Activated naive CD4-positive, alpha-beta T cell treated with Interleukin-2 at 50 U/mL for 16 hours (primary cell): ENCODE measurements around the gene BCAS3.

Experiments
- DNase-seq: peaks from one replicate; pipeline ENCODE4 v3.0.0-alpha.2; 2020

BCAS3 gene

DNA sequence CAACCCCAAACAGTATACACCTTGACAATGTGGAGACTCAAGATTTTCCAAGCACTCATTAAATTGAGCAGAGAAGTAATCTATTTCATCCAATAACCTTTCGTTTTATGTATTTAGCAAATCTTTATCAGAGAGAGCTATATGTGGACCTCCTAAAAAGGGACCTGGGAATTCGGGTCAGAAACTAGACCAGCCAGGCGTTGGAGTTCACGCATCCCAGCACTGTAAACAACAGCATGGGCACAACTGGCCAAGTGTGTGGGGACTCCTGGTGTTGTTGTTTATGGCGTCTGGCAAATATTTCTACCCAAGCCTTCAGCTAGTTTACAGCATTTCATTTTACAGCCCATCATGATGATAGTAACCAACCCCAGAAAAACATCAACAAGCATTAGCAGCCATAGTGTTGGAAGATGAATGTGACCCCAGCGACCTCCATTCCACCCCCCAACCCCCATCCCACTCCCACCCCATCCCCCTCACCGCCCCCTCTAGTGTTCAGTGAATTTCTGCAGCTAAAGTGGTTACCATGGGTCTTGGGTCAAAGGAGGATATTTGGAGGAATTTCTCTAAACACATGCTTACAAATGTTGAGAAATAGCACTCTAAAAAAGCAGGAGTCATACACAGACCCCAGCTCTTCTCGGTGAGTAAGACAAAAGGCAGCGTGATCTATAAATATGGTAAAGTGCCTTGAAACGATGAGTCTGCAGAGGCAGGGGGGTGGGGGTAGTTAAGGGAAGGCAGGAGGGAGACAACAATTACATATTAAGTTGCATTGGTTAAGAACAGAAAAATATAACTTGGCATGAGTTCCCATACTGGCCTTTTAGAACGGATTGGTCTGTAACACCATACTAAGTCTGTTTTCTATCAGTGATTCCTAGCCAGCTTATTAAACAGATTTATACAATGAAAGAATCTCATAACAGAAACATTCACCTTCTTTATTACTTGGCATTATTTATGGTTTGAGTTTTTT, 630.5 kb downstream of the BCAS3 start:
- no peak for DNase-seq

DNA sequence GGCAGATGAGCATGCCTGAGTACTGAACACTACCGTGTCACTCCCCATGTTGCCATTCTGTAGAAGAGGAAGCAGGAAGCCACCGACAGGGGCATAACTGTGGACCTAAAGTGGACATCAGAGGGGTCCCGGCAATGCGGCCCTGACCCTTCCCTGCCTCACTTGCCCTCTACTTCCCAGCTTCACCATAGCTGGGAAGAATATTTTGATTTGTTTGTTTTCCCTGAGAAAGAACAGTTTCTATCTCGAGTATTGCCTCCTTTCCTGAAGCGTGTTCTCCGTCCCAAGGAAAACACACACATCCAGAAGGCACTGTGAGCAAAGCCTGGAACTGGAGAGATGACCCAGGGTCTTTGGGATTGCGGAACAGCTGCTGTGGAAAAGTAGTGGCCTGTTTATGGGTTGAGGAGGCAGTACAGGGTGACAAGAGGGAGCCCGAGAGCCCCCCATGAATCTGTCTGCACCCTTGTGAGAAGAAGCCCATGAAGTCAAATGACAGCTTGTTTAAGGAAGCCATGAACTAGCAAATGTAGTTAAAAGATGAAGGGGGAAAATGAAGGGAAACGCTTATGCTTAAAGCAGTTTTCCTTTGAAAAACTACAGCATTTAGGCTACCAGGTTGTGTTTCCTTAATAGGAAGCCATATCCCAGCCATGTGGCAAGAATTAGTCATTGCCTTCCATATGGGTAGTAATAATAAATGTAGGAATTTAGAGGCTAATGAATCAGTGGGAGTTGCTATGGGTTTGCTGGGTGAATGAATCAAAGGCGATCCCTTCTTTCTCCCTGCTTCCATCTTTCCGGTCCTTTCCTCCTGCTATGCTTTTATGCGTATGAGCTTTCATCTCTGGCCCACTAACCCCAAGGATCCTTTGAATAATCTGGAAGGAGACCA, 632.0 kb downstream of the BCAS3 start:
- DNase-seq = no peak

DNA sequence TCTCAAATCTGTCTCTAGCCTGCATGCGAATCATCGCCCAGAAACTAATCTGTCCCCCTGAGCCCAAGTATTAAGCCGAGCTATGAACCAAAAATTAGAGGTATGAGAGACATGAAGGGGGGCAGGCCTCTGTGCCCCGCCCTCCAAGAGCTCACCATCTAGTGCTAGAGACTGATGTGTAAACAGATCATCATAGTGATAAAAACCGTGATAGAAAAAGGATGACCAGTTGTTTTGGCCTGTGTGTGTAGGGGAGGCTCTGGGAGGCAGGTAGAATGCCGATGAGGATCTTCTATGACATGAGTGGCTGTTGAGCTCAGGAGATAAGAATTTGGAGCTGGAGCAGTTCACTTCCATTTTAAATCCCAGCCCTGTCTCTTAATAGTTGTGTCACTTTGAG, 632.9 kb downstream of the BCAS3 start:
- DNase-seq = no peak

DNA sequence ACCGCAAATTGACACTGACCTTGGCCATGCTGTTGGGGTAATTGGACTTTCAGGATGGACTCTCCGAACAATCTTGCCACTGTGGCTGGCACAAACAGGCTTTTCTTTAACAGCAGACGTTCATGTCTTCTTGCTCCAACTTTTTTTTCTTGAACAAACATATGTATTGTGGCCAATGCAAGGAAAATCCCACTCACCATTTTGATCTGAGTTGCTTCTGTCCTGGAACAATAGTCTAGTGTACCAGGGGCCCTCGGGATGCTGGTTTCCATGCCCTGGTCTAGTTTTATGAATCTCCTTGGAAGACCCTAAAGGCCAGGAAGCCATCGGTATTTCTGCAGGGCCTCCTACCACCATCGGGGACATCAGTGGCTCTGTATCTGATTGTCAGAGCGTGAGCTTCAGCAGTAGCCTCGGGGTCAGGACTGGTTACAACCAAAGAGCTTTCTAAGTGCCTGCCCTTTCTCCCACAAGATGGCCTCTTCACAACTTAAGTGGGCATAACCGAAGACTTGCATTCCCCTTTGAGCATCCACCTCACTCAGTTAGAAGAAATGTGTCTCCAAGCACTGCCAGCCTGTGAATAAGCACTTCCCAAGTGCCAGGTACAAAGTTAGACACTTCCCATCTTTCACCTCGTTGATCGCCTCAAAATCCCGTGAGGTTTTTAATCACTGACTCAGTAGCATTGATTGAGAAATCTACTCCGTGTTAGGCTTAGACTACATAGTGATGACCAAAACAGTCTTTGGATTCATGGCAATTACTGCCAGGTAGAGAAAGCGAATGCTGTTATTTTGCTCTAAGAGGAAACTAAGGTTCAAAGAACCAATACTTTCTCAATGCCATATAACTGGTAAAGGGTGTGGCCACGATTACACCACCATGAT, 635.0 kb downstream of the BCAS3 start:
- no peak for DNase-seq

DNA sequence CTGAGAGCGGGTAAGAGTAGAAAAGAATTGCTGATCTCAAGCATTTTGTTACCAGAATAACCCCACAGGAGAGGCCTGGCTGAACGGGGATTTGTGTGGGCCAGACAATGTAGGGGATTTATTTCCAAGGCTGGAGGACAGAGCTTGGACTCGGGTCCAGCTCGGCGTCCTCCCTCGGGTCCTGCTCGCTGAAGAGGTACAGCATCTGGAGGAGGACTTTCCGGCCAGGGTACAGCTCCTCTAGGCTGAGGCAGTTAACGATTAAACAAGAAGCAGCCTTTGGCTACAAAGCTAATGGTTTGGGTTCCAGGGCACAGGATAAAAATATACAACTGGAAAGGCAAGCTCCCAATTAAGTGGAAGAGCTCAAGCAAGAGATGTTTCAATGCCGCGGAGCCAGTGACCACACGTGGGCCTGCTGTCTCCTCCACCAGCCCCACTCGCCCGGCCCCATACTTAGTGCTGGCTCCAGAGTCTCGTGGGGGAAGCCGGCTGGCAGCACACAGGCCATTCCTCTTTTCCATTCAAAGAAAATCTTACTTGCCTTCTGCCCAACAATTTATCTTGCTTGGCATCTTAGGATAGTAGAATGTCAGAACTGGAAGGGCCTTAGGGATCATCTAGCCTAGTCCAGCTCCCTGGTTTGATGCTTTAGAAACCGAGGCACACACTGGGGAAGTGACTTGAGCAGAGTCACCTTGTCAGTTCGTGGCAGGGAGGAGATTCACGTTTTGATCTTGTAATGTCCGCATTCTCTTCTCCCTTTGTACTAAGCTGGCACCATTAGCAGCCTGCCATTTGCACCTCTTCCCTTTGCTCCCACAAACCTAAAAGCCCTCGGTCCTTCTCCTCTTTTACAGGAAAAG, 636.0 kb downstream of the BCAS3 start:
- DNase-seq = no peak

DNA sequence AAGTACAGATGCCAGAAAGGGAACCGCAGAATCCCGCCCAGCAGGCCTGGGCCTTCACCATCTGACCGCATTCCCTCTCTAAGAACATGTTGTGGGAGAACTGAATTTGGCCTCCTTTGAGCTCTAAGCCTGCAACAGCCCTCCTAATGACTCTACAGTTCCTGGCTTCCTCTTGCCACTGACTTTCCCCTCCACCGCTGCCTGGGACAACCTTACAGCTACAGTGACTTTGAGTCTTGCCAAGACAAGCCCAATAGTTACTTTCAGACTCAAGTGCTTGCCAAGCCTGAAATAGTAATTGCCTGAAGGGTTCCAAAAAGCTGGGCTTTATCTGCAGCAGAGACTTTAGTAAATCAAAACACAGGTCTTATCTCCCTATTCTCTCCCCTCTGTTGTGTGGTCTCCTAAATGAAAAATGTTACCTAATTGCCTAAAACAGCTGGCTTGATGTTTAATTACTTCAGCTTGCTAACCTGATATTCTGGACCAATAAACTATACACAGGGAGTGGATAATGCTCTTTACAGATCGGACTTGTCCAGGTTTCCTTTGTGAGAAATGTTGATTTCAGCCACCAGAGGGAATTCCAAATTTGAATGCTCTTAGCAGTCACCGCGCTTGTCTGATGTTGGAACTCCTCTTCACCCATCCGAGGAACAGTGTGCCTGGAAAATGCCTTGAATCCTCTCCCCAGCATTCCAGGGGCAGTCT, 636.9 kb downstream of the BCAS3 start:
- no peak for DNase-seq

DNA sequence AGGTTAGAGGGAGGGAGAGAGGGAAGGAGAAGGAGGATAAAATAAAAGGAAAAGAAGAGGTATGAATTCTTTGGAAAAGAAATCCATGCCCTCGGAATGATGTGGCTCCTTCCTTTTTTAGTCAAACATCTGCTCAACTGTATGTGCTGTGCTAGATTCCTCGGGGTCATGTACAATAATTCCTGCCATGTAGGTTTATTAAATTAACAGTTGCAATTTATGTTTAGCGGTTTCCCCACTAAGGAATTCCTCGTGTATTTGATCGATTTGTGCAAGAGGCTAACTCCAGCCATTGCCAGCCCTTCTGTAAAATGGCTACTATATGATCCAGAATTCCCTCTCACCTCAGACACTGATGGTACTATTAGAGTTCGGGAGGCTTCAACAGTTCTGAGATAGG, 639.0 kb downstream of the BCAS3 start:
- DNase-seq = no peak

DNA sequence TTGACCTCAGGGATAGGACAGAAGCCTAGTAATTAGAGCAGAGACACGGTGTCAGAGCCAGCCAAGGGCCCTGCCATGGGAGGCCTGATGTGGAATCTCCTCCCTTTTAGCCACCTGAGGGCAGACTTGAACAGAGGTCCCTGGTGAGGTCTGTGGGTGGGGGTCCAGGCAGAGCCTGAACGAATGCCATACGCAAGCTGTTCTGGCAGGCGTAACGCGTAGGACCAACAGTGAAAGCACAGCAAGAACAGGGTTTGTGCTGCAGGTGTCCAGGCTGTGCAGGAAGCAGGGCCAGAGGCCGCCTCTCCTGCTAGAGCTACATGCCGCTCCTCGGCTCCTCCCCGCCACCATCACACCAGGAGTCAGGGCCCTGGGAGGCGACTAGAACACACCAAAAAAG, 640.1 kb downstream of the BCAS3 start:
- DNase-seq = no peak

DNA sequence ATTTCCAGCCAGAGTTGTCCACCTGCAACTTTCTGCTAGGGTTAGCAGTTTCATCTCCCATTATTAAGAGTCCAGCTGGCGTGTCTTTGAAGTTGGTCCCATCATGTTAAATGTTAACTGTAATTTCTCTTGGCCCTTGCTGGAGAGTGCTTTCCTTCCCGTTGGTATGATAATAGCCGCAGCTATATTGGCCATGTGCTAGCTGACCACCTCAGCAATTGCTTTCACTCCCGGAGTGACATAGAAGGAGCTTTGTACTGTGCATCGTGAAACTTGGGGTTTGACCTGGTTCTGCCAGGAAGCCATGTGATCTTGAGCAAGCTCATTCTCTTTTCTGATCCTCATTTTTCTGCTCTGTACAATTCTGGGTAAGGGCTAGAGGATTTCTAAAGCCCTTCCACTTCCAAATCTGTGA, 641.0 kb downstream of the BCAS3 start:
- DNase-seq = no peak

DNA sequence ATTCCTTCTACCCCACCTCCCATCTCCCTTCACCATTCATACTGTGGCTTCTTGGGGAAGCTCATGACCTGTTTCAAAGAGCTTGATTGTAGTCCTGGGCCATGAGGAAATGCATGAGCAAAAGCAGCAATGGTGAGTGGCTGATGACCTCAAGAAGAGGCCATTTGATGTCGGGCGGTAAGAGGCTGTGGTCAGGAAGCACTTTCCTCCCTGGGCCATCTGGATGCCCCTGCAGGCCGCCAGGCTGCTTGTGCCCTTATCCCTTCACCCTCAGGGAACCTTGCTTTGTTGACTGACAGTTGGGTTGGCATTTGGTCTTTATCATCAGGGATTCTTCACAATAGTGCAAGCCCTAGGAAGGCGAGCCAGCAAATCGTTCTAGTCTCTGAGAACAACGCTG, 643.7 kb downstream of the BCAS3 start:
- no peak for DNase-seq

DNA sequence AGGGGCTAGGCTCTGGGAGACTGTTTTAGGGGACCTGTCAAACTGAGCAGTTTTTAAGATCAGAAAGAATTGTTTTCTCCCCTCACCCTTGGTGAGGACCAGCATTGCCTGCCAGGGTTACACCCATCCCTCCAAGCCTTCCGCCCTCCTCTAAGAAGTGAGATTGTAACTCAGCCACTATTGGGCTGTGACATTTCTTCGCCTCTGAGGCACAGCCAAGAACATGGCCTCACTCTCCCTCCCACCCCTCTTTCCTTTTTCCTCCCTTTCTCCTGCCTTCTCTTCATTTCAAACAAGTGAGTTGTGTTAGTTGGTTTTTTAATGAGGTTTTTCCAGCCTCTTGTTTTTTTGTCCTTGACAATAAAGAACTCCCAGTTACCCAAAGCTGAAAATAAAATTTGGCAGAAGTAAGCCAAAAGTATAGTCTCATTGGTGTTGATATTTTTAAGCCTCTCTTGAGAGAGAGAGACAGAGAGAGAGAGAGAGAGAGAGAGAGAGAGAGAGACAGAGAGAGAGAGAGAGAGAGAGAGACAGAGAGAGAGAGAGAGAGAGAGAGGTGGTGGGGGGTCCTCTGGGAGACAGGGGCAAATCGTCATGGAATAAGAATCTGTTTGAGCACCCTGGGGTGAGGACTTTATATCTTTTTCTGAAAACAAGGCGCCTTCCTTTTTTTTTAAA, 644.8 kb downstream of the BCAS3 start:
- DNase-seq = no peak

DNA sequence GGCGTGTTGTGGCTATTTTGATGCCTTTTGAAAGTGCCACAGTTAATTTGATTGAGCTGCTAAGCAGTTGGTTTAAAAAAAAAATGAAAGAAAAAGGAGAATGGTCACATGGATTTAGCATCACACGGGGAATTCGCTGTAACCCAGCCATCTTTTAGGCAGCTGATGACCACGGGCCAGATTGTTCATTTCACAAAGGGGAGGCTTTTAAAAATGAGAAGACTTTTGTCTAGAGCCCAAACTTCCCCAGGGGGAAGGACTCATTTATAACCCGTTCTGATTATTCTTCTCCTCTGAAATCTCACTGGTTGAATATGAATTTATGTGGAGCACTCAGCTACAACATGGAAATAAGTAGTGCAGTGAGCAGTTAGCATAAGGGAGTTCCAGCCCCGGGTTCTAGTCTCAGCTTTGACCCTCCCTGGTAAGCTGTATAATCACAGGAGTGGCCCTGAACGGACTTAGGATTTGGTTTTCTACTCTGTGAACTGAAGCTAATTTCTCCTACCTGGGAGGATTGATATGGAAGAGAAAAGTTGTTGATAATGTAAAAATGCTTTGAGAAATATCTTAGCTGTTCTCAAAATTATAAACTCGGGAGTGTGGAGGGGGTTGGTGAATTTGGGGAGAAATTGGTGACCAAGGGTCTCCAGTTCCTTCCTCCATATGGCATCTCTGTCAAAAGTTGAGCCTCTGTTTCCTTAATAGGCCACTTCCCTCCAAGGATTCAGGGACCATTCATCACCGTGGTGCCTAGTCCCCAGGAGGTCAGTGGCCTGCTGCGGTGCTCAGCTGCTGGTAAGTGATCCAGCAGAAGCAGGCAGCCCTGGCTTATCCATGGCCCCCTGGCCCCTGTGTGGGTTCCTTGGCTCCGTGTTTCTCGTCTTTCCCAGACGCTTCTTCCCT, 645.6 kb downstream of the BCAS3 start:
- no peak for DNase-seq

DNA sequence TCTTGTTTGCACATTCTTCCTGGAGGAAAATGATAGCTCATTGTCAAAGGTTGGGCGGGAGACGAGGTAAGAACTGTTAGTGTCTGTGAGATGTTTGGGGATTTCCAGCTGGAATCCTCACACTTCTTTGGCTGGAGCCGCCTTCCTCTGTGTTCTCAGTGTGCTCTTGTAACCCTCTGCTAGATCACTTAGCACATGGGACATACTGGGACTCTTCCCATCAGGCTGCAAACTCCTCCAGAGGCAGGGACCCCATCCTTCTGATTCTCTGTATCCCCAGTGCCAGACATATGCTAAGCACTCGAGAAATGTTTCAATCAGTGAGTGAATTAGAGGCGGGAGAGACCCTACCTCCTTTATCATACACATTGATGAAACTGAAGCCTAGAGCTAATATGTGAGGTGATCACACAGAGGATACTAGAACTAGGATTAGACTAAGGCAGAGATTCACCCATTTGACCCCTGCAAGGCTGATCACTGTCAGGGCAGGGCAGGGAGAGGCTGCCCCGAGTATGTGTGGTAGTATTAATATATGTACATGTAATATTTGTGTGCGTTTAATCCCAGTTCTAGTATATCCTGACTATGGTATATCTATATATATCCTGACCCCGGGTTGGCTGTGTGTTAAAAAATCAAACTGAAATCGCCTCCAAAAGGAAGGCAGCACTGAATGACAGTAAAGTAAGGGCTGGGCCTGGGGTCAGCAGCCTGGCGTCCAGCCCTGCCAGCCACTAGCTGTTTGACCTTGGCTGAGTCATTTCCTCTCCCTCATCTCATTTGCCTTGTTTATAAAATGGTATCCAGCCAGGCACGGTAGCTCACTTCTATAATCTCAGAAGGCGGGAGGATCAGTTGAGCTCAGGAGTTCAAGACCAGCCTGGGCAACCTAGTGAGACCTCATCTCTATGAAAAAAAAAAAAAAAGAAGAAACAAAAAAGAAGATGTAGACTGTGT, 646.5 kb downstream of the BCAS3 start:
- no peak for DNase-seq

DNA sequence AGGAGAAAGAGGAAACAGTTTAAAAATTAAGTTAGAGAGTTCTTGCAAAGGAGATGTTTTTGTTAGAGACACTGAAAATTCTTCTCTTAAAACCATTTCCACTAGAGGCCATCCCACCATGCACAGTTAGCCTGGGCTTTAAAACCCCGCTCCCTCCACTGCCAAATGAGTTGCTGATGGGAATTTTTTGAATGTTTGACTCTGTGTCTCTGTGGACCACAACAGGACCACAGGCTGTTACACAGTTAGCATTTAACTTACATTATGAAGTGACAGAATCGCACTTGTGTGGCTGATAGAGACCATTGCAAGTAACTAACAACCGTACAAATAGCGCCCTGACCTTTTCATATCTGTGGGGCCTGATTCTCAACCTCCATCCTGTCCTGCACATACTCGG, 647.3 kb downstream of the BCAS3 start:
- DNase-seq = no peak

DNA sequence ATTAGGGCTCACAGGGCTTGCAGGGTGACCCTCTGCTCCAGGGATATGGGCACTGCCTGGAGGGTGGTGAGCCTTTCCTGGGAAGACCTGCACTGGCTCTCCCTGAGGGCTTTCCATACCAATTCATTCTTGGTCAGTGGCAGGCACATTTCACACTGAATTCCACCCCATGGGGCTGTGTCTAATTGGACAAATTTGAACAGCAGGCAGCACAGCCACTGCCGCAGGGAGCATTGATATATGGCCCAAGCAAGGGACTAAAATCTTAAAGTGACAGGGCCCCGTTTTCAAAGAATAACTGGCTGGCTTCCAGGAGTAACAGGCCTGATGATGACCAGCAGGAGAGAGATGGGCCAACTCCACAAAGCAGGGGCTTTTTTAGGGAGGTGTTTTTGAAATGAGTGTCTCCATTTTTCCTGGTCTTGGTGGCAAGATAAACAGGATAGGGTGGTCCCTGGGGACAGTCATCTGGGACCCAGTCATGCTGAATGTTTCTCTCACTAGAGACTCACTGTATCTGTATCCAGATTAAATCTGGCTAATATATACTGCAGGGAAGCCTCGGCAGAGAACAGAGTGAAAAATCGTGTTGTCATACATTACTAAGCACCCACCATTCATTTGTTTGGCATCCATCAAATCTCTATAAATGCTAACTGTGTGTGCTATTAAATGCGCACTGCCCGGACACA, 647.9 kb downstream of the BCAS3 start:
- DNase-seq = no peak

DNA sequence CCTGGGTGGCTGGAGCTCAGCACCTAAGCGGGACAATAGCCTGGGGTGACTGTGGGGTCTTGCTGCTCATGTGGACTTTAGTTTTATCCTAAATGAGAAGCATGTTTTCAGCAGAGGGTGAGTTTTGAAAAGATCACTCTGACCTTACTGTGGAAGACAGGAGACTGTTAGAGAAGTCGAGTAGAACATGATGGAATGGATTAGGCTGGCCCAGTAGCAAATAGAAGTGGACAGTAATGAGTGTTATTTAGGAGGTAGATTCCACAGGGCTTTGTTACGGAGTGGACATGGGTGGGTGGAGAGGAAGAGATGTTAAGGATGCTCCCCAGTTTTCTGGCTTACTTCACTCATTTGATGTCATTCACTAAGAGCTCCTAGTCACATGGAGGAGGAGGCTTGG, 648.7 kb downstream of the BCAS3 start:
- no peak for DNase-seq

DNA sequence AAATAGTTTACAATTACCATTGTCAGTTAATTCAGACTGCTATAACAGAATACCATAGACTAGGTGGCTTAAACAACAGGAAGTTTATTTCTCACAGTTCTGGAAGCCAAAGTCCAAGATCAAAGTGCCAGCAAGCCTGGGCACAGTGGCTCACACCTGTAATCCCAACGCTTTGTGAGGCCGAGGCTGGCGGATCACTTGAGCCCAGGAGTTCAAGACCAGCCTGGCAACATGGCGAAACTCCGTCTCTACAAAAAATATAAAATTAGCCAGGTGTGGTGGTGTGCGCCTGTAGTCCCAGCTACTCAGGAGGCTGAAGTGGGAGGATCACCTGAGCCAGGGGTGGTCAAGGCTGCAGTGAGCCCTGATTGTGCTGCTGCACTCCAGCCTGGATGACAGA, 650.7 kb downstream of the BCAS3 start:
- no peak for DNase-seq
